Esophagus squamous epithelium (tissue), 5 donors: Measurements from ENCODE around the gene AK8. TPM values are rescaled to one million over a fixed set of nuclear protein-coding genes. Genes with fewer than 3 reads are reported as not detected.
A peak's percentile ranks its signal among the peaks of the same experiment; 100 is the strongest.

Experiments used
- DNase-seq: peaks from one replicate; lab custom pipeline; 2025; lab: John Stamatoyannopoulos, UW
- H3K27ac ChIP-seq, 4 donors: fragments of 200-600 bp; sonication (generic); one replicate each; pipeline ENCODE4 v1.5.1; 2016 to 2019; ENCODE audit warnings: mild to moderate bottlenecking in 1 of 4
- H3K27me3 ChIP-seq, 4 donors: fragments of 200-600 bp; sonication (generic); 1 replicate in 3 of 4; 2 replicates in 1 of 4; pipeline versions ENCODE4 v1.5.1 to v1.6.0; 2017 to 2021; ENCODE audit warnings: antibody characterized with exemption in 1 of 4
- H3K36me3 ChIP-seq, 3 donors: fragments of 200-600 bp; sonication (generic); one replicate each; pipeline ENCODE4 v1.5.1; 2016 to 2019
- H3K4me1 ChIP-seq, 3 donors: fragments of 200-600 bp; sonication (generic); one replicate each; pipeline ENCODE4 v1.5.1; 2017 to 2019
- H3K4me3 ChIP-seq, 4 donors: fragments of 200-600 bp; sonication (generic); 1 replicate in 3 of 4; 2 replicates in 1 of 4; pipeline ENCODE4 v1.5.1; 2016 to 2019; ENCODE audit warnings: mild to moderate bottlenecking in 2 of 4, moderate library complexity in 1 of 4
- H3K9me3 ChIP-seq, 3 donors: fragments of 200-600 bp; sonication (generic); one replicate each; pipeline ENCODE4 v1.5.1; 2016 to 2019
- POLR2A ChIP-seq, 4 donors: fragments of 450-650 bp; IDR thresholded peaks; one replicate each; pipeline ENCODE4 v1.6.1; 2017; ENCODE audit warnings: antibody characterized with exemption in 4 of 4, mild to moderate bottlenecking in 4 of 4, moderate library complexity in 3 of 4
- WGBS, 2 donors: methylation state at CpG; one replicate each; pipeline ENCODE4 v1.1.5; 2018; 5-methylcytosine and 5-hydroxymethylcytosine counted together
- intact Hi-C: fragments of 100-400 bp; cut with DNase I; formaldehyde crosslinking; loops from one replicate; pipeline ENCODE4 v1.15.0; 2022
- total RNA-seq, 4 donors: library from RNA; depleted of rRNA; stranded (reverse); fragments of >200 nt; gene quantifications; one replicate each; pipeline ENCODE4 v1.1.0, GENCODE V29; 2016
- TF ChIP-seq, protein P1 (sequence below), 6 experiments: fragments of 450-650 bp in 4 of 6; fragments of 200-600 bp in 2 of 6; sonication (generic) in 2 of 6; IDR thresholded peaks; one replicate each; pipeline ENCODE4 v1.5.1; 2016 to 2019; ENCODE audit warnings: antibody characterized with exemption in 6 of 6, mild to moderate bottlenecking in 4 of 6, moderate library complexity in 4 of 6
- donor health status: DM: yes; HTN: yes; CAD: no.

AK8 gene, protein sequence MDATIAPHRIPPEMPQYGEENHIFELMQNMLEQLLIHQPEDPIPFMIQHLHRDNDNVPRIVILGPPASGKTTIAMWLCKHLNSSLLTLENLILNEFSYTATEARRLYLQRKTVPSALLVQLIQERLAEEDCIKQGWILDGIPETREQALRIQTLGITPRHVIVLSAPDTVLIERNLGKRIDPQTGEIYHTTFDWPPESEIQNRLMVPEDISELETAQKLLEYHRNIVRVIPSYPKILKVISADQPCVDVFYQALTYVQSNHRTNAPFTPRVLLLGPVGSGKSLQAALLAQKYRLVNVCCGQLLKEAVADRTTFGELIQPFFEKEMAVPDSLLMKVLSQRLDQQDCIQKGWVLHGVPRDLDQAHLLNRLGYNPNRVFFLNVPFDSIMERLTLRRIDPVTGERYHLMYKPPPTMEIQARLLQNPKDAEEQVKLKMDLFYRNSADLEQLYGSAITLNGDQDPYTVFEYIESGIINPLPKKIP
- 1 to 10 TPM in 1 of 4 donors, under 1 TPM in 2, not detected in 1; 0.38 to 1.1 (median 0.48) TPM for total RNA-seq

DNA sequence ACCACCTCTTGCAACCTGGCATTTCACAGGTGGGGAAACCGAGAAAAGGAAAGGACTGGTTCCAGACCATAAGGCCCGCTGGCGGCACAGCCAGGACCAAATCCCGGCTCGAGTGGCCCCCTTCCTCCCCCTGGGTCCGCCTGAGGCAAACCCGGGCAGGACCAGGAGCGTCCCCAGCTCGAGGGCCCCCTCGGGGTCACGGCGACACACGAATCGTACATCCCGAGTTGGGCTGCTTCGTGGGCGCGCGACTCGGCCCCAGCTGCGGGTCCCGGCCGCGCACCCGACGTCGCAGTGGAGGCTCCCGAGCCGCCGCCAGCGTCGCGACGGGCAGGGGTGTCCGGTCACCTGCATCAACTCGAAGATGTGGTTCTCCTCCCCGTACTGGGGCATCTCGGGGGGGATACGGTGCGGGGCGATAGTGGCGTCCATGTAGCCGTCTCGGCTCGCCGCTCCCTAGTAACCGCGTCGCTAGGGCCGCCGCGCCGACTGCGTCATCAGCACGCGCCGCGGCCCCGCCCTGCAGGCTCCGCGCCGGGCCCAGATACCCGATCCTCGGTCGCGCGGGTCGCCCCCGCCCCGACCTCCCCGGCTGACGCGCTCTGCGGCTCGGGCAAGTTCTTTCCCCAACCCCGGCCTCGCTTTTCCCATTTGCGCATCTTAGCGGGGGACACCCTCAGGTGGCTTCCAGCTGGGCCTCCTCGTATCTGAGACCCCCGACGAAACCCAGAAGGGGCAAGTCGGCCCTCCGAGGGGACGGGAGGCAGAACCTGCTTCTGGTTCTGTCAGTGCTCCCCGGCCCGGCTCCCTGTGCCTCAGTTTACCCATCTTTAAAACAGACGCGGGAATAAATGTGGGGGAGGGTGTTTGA lies at the start of gene AK8:
AK8 (minus strand) TSS at position 461 of the 871 bp plus-strand sequence; CDS start at position 432, 29 bp downstream.
- Histone ChIP-seq H3K27me3 (no peaks in the 10 kb centered on the region), H3K27ac (peak within 1 kb of the TSS; percentile 89 to 97 (median 93)), H3K4me1 (peaks cover 6 to 33% (median 13%) of the 10 kb centered on the region in 3 donors), H3K36me3 (no peaks in the 10 kb centered on the region), H3K9me3 (no peaks in the 10 kb centered on the region), H3K4me3 (peak within 1 kb of the TSS; percentile 78 to 91 (median 82))
- WGBS, 2 donors, result 0% methylated on average over 2 of the region's 89 CpGs; no CpG with 5 or more reads in 1 of the 2 donors
- intact Hi-C loops, result no loop called here
- TF ChIP-seq, protein P1, sequence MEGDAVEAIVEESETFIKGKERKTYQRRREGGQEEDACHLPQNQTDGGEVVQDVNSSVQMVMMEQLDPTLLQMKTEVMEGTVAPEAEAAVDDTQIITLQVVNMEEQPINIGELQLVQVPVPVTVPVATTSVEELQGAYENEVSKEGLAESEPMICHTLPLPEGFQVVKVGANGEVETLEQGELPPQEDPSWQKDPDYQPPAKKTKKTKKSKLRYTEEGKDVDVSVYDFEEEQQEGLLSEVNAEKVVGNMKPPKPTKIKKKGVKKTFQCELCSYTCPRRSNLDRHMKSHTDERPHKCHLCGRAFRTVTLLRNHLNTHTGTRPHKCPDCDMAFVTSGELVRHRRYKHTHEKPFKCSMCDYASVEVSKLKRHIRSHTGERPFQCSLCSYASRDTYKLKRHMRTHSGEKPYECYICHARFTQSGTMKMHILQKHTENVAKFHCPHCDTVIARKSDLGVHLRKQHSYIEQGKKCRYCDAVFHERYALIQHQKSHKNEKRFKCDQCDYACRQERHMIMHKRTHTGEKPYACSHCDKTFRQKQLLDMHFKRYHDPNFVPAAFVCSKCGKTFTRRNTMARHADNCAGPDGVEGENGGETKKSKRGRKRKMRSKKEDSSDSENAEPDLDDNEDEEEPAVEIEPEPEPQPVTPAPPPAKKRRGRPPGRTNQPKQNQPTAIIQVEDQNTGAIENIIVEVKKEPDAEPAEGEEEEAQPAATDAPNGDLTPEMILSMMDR (IDR thresholded peaks at IDR 0.05), result peak in 2 of 6 experiments; percentile 2 to 29
- peak in 2 of 4 donors; percentile 15 to 27 for TF ChIP-seq POLR2A (IDR thresholded peaks at IDR 0.05)
- no peak for DNase-seq

DNA sequence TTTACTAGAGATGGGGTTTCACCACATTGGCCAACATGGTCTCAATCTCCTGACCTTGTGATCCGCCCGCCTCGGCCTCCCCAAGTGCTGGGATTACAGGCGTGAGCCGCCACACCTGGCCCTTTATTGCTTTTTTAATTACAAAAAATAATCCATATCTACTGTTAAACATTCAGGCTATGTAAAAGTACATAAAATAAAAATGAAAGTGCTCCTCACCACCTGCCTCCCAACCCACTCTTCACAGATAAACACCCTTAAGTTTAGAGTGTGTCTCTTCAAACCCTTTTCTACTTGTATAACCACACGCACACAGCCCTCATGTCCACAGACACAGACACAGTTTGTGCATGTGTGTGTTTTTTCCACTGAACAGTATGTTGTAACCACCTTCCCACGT lies 49.6 kb upstream of the AK8 start:
- no peak overlapping the region for H3K27ac ChIP-seq
- no peaks in the 10 kb centered on the region for H3K27me3 ChIP-seq
- no peak for DNase-seq
- H3K4me1 ChIP-seq, result peaks cover 0 to 11% (median 0%) of the 10 kb centered on the region in 3 donors
- intact Hi-C loops, result no loop called here
- no peaks in the 10 kb centered on the region for H3K9me3 ChIP-seq
- no peak for TF ChIP-seq POLR2A (IDR thresholded peaks at IDR 0.05)
- TF ChIP-seq, protein P1 (IDR thresholded peaks at IDR 0.05), result no peak
- 87 to 93% methylated on average over 6 to 7 of the region's 7 CpGs for WGBS, 2 donors
- H3K36me3 ChIP-seq, result peaks cover 0 to 93% (median 11%) of the 10 kb centered on the region in 3 donors
- H3K4me3 ChIP-seq, result no peak overlapping the region

DNA sequence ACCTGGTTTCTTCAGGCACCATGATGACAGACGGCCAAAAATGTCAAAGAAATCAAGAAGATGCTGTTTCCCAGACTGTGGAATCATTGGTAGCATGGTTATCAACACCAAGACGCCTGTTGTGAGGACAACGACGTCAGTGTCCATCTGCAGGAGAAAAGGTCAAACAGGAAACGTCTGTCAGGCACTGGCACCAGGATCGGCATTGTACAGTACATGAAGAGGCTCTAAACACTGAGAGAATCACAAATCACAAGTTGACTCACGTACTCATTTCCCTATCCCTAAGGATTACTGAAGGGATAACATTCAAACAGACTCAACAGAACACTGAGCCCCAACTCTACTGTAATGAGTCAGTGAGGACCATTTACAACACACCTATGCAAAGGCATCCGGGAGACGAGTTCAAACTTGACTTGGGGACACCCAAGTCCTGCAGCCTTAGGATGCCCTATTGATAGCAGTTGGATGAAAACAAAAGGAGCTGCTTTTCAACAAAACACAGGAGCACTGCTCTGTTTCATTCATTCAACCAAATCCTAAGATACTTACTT lies 45.3 kb upstream of the AK8 start:
- Histone ChIP-seq H3K27me3 (no peaks in the 10 kb centered on the region), H3K4me1 (peaks cover 0 to 11% (median 0%) of the 10 kb centered on the region in 3 donors), H3K36me3 (peaks cover 18 to 100% (median 30%) of the 10 kb centered on the region in 3 donors), H3K9me3 (no peaks in the 10 kb centered on the region), H3K4me3 (no peak overlapping the region), H3K27ac (peak overlapping the region in 1 of 4 donors; percentile 49)
- TF ChIP-seq POLR2A (IDR thresholded peaks at IDR 0.05), result no peak
- TF ChIP-seq, protein P1 (IDR thresholded peaks at IDR 0.05), result no peak
- DNase-seq, result no peak
- intact Hi-C loops, result no loop called here
- WGBS, 2 donors, result 58 to 65% methylated on average over 9 of the region's 9 CpGs

DNA sequence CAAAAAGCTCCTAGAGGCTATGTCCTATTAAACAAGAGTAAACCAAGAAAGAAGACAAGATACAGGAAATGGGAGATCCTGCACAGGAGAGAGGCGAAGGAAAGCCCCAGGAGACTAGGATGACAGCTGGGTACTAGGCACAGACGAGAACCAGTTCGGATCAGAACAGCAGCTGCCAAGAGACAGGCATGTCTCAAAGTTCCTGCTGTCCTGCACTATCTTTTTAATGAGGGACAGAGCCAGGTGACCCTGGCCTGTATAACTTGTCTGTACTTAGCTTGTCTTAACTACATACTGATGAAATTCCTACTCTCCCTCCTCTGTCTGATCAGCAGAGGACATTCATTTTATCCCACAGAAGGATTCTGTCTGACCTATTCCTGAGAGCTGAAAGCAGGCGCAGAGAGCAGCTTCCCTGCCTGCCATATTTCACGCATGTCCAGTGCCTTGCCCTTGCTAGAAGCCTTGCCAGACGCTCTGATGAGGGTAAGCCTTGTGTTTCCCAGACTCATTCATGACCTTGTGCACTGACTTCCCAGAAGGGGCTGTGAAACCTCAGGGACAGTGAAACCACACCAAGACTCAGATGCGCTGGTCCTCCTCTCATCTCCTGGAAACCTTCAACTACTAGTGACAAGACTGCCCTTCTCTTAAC lies 41.7 kb upstream of the AK8 start:
- no peak for TF ChIP-seq POLR2A (IDR thresholded peaks at IDR 0.05)
- TF ChIP-seq, protein P1 (IDR thresholded peaks at IDR 0.05), result no peak
- H3K4me3 ChIP-seq, result no peak overlapping the region
- intact Hi-C loops, result no loop called here
- H3K27ac ChIP-seq, result no peak overlapping the region
- H3K36me3 ChIP-seq, result peaks cover 23 to 100% (median 30%) of the 10 kb centered on the region in 3 donors
- no peak for DNase-seq
- H3K4me1 ChIP-seq, result peaks cover 0 to 11% (median 0%) of the 10 kb centered on the region in 3 donors
- no peaks in the 10 kb centered on the region for H3K27me3 ChIP-seq
- H3K9me3 ChIP-seq, result no peaks in the 10 kb centered on the region
- 94 to 97% methylated on average over 6 to 7 of the region's 7 CpGs for WGBS, 2 donors
